Activated CD8-positive, alpha-beta memory T cell treated with anti-CD3 and anti-CD28 coated beads for 36 hours (primary cell): ENCODE measurements around the gene CSK. TPM values are rescaled to one million over a fixed set of nuclear protein-coding genes. Genes with fewer than 3 reads are reported as not detected.

Experiments
- CTCF ChIA-PET: fragments of 350-600 bp; sonication (Branson Sonifier 250); formaldehyde crosslinking; loops from one replicate; lab custom pipeline; 2021; ENCODE audit warnings: antibody characterized with exemption; lab: Charles Lee
- POLR2A ChIA-PET: fragments of 350-600 bp; sonication (Branson Sonifier 250); formaldehyde crosslinking; loops from one replicate; lab custom pipeline; 2021; ENCODE audit warnings: antibody characterized with exemption; lab: Charles Lee
- total RNA-seq, 2 experiments: library from RNA; stranded (reverse); gene quantifications; one replicate each; pipeline ENCODE4 v1.2.3, GENCODE V29; 2021

The CSK gene
- total RNA-seq, 2 experiments from 2014 or later = 289 to 301 TPM

GRCh38 chr15:74802862-74803447 lies 21.1 kb downstream of the CSK start:
- POLR2A ChIA-PET = no interaction called here

GRCh38 chr15:74804935-74805334 lies 23.1 kb downstream of the CSK start:
- POLR2A ChIA-PET = interaction anchor here (0.6 to 1.6 kb wide), 2 partner anchors 17 to 28 kb away, joined by 3 to 6 read pairs; no protein-coding TSS in a partner anchor
- CTCF ChIA-PET = interaction anchor here (0.7 to 32.0 kb wide), 4 partner anchors 24 to 439 kb away, joined by 3 to 914 read pairs (median 4); partner anchors contain the start of gene CSK

More at GRCh38 chr15:74802862-74803447, 21.1 kb downstream of the CSK start:
- CTCF ChIA-PET = interaction anchor here (32.0 kb wide), 1 partner anchor 22 kb away, joined by 914 read pairs; the partner anchor contains the start of gene CSK

- CTCF ChIA-PET = interaction anchor here (0.9 to 32.0 kb wide), 2 partner anchors 9 to 27 kb away, joined by 3 to 914 read pairs; partner anchors contain the start of gene CSK
- POLR2A ChIA-PET = interaction anchor here (0.6 kb wide), 1 partner anchor 124 kb away, joined by 9 read pairs; no protein-coding TSS in a partner anchor
These were observed 25.4 kb downstream of the CSK start for GRCh38 chr15:74807282-74807681.

GRCh38 chr15:74808078-74808839 lies 26.4 kb downstream of the CSK start:
- POLR2A ChIA-PET = no interaction called here
- CTCF ChIA-PET = interaction anchor here (0.9 to 32.0 kb wide), 3 partner anchors 9 to 28 kb away, joined by 3 to 914 read pairs (median 7); partner anchors contain the start of gene CSK

GRCh38 chr15:74808840-74809229 lies 27.0 kb downstream of the CSK start:
- CTCF ChIA-PET = interaction anchor here (1.0 to 32.0 kb wide), 3 partner anchors 9 to 28 kb away, joined by 3 to 914 read pairs (median 5); partner anchors contain the start of gene CSK
- POLR2A ChIA-PET = no interaction called here

GRCh38 chr15:74809242-74809641 lies 27.4 kb downstream of the CSK start:
- ChIA-PET POLR2A (no interaction called here), CTCF (interaction anchor here (1.0 to 1.2 kb wide), 2 partner anchors 10 to 11 kb away, joined by 3 to 5 read pairs; no protein-coding TSS in a partner anchor)

- ChIA-PET CTCF (interaction anchor here (0.6 to 1.4 kb wide), 4 partner anchors 10 to 145 kb away, joined by 3 to 5 read pairs (median 4); no protein-coding TSS in a partner anchor), POLR2A (interaction anchor here (0.7 kb wide), 1 partner anchor 14 kb away, joined by 6 read pairs; no protein-coding TSS in a partner anchor)
These were observed 28.1 kb downstream of the CSK start for GRCh38 chr15:74809956-74810355.

- POLR2A ChIA-PET = no interaction called here
- CTCF ChIA-PET = interaction anchor here (0.6 kb wide), 1 partner anchor 141 kb away, joined by 4 read pairs; no protein-coding TSS in a partner anchor
These were observed 30.7 kb downstream of the CSK start, which contains the start of gene LMAN1L for GRCh38 chr15:74812533-74812932. Gene LMAN1L (plus strand): TSS chr15:74812835. CDS start chr15:74812855, 20 bp downstream.

GRCh38 chr15:74815121-74815934 lies 33.4 kb downstream of the CSK start:
- ChIA-PET CTCF (interaction anchor here (1.3 kb wide), 1 partner anchor 28 kb away, joined by 5 read pairs; no protein-coding TSS in a partner anchor), POLR2A (interaction anchor here (0.9 kb wide), 1 partner anchor 28 kb away, joined by 3 read pairs; no protein-coding TSS in a partner anchor)

GRCh38 chr15:74815961-74816360 lies 34.1 kb downstream of the CSK start:
- ChIA-PET CTCF (interaction anchor here (1.3 kb wide), 1 partner anchor 28 kb away, joined by 5 read pairs; no protein-coding TSS in a partner anchor), POLR2A (interaction anchor here (0.9 kb wide), 1 partner anchor 28 kb away, joined by 3 read pairs; no protein-coding TSS in a partner anchor)

- ChIA-PET CTCF (interaction anchor here (0.5 to 1.0 kb wide), 3 partner anchors 17 to 185 kb away, joined by 3 read pairs; no protein-coding TSS in a partner anchor), POLR2A (no interaction called here)
These were observed 34.9 kb downstream of the CSK start for GRCh38 chr15:74816624-74817369.

- CTCF ChIA-PET = interaction anchor here (0.7 to 1.0 kb wide), 4 partner anchors 17 to 433 kb away, joined by 3 read pairs; no protein-coding TSS in a partner anchor
- POLR2A ChIA-PET = interaction anchor here (0.7 kb wide), 1 partner anchor 13 kb away, joined by 5 read pairs; no protein-coding TSS in a partner anchor
These were observed 35.5 kb downstream of the CSK start for GRCh38 chr15:74817370-74817737.

- ChIA-PET POLR2A (no interaction called here), CTCF (interaction anchor here (0.5 to 1.4 kb wide), 2 partner anchors 28 to 120 kb away, joined by 3 read pairs; no protein-coding TSS in a partner anchor)
These were observed 38.2 kb downstream of the CSK start for GRCh38 chr15:74820056-74820455.

- ChIA-PET POLR2A (no interaction called here), CTCF (interaction anchor here (1.0 to 1.4 kb wide), 2 partner anchors 30 to 129 kb away, joined by 3 to 4 read pairs; no protein-coding TSS in a partner anchor)
These were observed 39.4 kb downstream of the CSK start for GRCh38 chr15:74821091-74821789.

GRCh38 chr15:74821790-74822158 lies 39.9 kb downstream of the CSK start:
- POLR2A ChIA-PET = no interaction called here
- CTCF ChIA-PET = no interaction called here

GRCh38 chr15:74822233-74822632 lies 40.4 kb downstream of the CSK start:
- ChIA-PET CTCF (no interaction called here), POLR2A (no interaction called here)

- ChIA-PET POLR2A (no interaction called here), CTCF (interaction anchor here (0.5 to 0.9 kb wide), 3 partner anchors 54 to 327 kb away, joined by 3 read pairs; no protein-coding TSS in a partner anchor)
These were observed 41.4 kb downstream of the CSK start for GRCh38 chr15:74823324-74823723.
